BJ (cell line): ENCODE measurements around the gene MASP1. TPM values are rescaled to one million over a fixed set of nuclear protein-coding genes. Genes with fewer than 3 reads are reported as not detected.

Source experiments
- CTCF ChIA-PET: fragments of 350-600 bp; formaldehyde crosslinking; extraction: SDS; loops from one replicate; lab custom pipeline; 2021; ENCODE audit warnings: antibody characterized with exemption, inconsistent platforms; lab: Yijun Ruan, JAX
- POLR2A ChIA-PET: fragments of 300-600 bp; sonication (Branson Sonifier 250); formaldehyde crosslinking; extraction: SDS; loops from one replicate; lab custom pipeline; 2021; ENCODE audit warnings: antibody characterized with exemption; lab: Charles Lee
- DNase-seq: peaks from one replicate; pipeline ENCODE4 v3.0.0-alpha.2; 2011; ENCODE audit warnings: low read depth
- H3K27me3 ChIP-seq: 2 replicates; pipeline ENCODE4 v1.6.0; 2011; ENCODE audit warnings: low read length; ENCODE audit not compliant: control insufficient read depth, insufficient read depth
- H3K36me3 ChIP-seq: 2 replicates; pipeline ENCODE4 v1.5.1; 2011; ENCODE audit warnings: low read length; ENCODE audit not compliant: control insufficient read depth, insufficient read depth
- H3K4me3 ChIP-seq: 2 replicates; pipeline ENCODE4 v1.5.1; 2011; ENCODE audit warnings: low read depth, mild to moderate bottlenecking, control low read depth, low read length
- CTCF ChIP-seq: IDR thresholded peaks from 2 replicates; pipeline ENCODE4 v1.5.1; 2011; ENCODE audit warnings: low read depth, mild to moderate bottlenecking, control low read depth, inconsistent platforms, low read length, moderate library complexity; ENCODE audit not compliant: insufficient read depth
- polyA plus RNA-seq: library from polyadenylated mRNA; depleted of rRNA; stranded (reverse); fragments of >200 nt; gene quantifications from 2 replicates; pipeline ENCODE4 v1.2.3, GENCODE V29; 2011

MASP1 gene
- polyA plus RNA-seq, 1 experiment: 321 TPM

- CTCF ChIA-PET: interaction anchor here (1.0 to 1.7 kb wide), 5 partner anchors 9 to 405 kb away, joined by 3 to 5 read pairs (median 4); no protein-coding TSS in a partner anchor
- no peak overlapping the region for H3K4me3 ChIP-seq
- POLR2A ChIA-PET: no interaction called here
- peaks cover 31% of the 10 kb centered on the region for H3K36me3 ChIP-seq
- no peak for DNase-seq
- no peak for TF ChIP-seq CTCF
- H3K27me3 ChIP-seq: no peaks in the 10 kb centered on the region
These were observed 17.1 kb downstream of the MASP1 start for GRCh38 chr3:187274315-187274976.

GRCh38 chr3:187271582-187271981, 20.0 kb downstream of the MASP1 start:
- DNase-seq: no peak
- H3K36me3 ChIP-seq: peaks cover 23% of the 10 kb centered on the region
- H3K27me3 ChIP-seq: no peaks in the 10 kb centered on the region
- no peak for TF ChIP-seq CTCF
- no peak overlapping the region for H3K4me3 ChIP-seq
- POLR2A ChIA-PET: no interaction called here
- CTCF ChIA-PET: no interaction called here

- H3K27me3 ChIP-seq: no peaks in the 10 kb centered on the region
- POLR2A ChIA-PET: no interaction called here
These were observed 22.1 kb downstream of the MASP1 start for GRCh38 chr3:187269486-187269885.

GRCh38 chr3:187267306-187267705, 24.2 kb downstream of the MASP1 start:
- no peak for TF ChIP-seq CTCF
- H3K36me3 ChIP-seq: peaks cover 9% of the 10 kb centered on the region
- ChIA-PET POLR2A (interaction anchor here (0.6 kb wide), 1 partner anchor 802 kb away, joined by 3 read pairs; no protein-coding TSS in a partner anchor), CTCF (interaction anchor here (1.1 to 1.7 kb wide), 4 partner anchors 9 to 52 kb away, joined by 3 to 5 read pairs (median 4); no protein-coding TSS in a partner anchor)
- H3K27me3 ChIP-seq: no peaks in the 10 kb centered on the region
- H3K4me3 ChIP-seq: no peak overlapping the region
- DNase-seq: no peak

More at GRCh38 chr3:187269486-187269885, 22.1 kb downstream of the MASP1 start:
- H3K36me3 ChIP-seq: peaks cover 14% of the 10 kb centered on the region
- CTCF ChIA-PET: no interaction called here
- H3K4me3 ChIP-seq: no peak overlapping the region
- TF ChIP-seq CTCF: no peak
- no peak for DNase-seq

- CTCF ChIA-PET: interaction anchor here (0.6 to 2.2 kb wide), 5 partner anchors 8 to 427 kb away, joined by 3 to 5 read pairs (median 3); no protein-coding TSS in a partner anchor
- H3K4me3 ChIP-seq: no peak overlapping the region
These were observed 24.8 kb downstream of the MASP1 start for GRCh38 chr3:187266691-187267090.

More at GRCh38 chr3:187266691-187267090, 24.8 kb downstream of the MASP1 start:
- no peak for DNase-seq
- TF ChIP-seq CTCF: no peak
- Histone ChIP-seq H3K36me3 (peaks cover 10% of the 10 kb centered on the region), H3K27me3 (no peaks in the 10 kb centered on the region)
- POLR2A ChIA-PET: no interaction called here
